ENCODE results near the gene SCCPDH. TPM values are rescaled to one million over a fixed set of nuclear protein-coding genes. Genes with fewer than 3 reads are reported as not detected.
A peak's percentile ranks its signal among the peaks of the same experiment; 100 is the strongest.

The SCCPDH gene
- total RNA-seq, 1 donor: 55.1 TPM

DNA sequence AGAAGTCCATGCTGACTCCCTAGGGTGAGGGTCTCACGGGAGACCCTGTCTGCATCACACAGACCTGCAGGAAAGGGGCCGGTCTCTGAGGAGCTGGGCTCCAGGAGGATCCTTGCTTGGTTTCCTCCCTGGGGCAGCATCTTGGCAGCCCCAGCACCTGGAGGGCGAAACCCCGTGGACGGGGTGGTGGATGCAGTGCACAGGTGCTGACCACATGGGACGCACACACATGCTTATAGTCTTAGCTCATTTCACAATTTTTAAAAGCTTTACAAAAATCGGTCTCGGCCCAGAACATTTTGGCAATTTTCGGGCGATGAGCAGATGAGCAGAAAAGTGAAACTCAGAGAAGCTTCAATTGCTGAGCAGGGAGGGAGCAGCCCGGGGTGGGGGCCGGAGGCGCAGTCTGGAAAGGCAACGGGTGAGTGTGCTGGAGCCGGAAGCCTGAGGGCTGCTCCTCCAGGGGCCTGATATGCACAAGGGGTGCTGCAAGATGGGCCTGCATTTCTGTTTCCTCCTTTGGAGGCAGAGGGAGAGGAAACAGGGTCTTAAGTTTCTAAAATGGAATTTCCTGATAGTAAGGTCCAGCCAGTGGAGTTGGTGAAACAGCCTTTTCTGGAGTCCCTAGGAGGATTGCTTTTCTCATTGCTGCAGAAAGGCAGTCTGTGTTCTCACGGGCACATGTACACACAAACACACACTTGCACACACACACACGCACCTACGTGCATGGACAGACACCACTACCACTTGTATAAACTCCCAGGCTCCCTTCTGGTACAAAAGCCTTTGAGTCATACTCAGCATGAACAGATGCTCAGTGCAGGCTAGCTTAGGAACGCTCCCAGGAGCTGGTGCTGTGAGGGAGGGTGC, 60.6 kb downstream of the SCCPDH start:
- peak overlapping the region; percentile 10 for H3K4me3 ChIP-seq (ENCODE audit: low read depth, low read length)
- DNase-seq (ENCODE audit: low read depth): peak; percentile 57

DNA sequence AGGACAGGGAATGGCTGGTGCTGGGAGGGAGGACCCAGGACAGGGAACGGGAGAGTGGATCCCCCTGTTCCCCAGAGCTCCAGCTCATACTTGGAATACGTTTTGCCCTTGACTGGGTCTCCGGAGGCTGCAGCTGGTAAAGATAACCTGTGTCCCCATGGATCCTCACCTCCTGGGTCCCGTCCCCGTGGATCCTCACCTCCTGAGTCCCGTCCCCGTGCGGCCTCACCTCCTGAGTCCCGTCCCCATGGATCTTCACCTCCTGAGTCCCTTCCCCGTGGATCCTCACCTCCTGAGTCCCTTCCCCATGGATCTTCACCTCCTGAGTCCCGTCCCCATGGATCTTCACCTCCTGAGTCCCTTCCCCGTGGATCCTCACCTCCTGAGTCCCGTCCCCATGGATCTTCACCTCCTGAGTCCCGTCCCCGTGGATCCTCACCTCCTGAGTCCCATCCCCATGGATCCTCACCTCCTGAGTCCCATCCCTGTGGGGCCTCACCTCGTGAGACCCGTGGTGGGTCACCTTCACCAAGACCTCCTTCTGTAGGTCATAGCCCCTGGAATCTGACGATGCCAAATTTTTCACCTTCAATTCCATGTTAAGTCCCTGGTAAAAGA, 61.4 kb downstream of the SCCPDH start:
- DNase-seq (ENCODE audit: low read depth): no peak
- TF ChIP-seq, protein P1, sequence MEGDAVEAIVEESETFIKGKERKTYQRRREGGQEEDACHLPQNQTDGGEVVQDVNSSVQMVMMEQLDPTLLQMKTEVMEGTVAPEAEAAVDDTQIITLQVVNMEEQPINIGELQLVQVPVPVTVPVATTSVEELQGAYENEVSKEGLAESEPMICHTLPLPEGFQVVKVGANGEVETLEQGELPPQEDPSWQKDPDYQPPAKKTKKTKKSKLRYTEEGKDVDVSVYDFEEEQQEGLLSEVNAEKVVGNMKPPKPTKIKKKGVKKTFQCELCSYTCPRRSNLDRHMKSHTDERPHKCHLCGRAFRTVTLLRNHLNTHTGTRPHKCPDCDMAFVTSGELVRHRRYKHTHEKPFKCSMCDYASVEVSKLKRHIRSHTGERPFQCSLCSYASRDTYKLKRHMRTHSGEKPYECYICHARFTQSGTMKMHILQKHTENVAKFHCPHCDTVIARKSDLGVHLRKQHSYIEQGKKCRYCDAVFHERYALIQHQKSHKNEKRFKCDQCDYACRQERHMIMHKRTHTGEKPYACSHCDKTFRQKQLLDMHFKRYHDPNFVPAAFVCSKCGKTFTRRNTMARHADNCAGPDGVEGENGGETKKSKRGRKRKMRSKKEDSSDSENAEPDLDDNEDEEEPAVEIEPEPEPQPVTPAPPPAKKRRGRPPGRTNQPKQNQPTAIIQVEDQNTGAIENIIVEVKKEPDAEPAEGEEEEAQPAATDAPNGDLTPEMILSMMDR (IDR thresholded peaks at IDR 0.05; ENCODE audit: insufficient read depth, low read length): no peak
- no peak overlapping the region for H3K4me3 ChIP-seq (ENCODE audit: low read depth, low read length)

More for the DNA sequence above, 60.6 kb downstream of the SCCPDH start:
- TF ChIP-seq, protein P1 (IDR thresholded peaks at IDR 0.05; ENCODE audit: insufficient read depth, low read length): no peak

DNA sequence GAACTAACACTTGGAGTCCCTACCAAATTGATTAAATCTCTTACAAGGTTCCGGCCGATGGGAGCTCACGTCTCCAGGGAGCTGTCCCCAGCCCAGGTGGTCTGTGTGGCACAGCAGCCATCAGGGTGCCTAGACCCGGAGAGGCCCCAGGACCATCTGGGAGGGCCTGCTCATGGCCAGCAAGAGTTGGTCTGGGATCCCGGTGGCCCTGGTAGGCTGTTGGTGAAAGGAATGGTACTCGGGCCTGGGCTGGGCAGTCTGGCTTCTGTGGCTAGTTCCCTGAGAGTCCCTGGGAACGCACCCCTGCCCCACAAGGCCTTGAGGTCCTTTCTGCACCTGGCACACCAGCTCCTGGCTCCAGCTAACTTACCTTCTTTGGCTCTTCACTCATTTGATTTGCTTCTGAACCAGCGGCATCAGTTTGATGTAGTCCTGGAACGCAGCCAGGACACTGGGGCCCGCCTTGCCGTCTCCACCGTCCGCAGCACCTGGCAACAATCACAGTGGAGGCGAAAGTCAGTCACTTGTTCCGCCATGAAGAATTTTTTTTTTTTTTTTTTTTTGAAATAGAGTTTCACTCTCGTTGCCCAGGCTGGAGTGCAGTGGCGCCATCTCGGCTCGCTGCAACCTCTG, 62.5 kb downstream of the SCCPDH start:
- no peak overlapping the region for H3K4me3 ChIP-seq (ENCODE audit: low read depth, low read length)
- no peak for DNase-seq (ENCODE audit: low read depth)
- TF ChIP-seq, protein P1 (IDR thresholded peaks at IDR 0.05; ENCODE audit: insufficient read depth, low read length): no peak

DNA sequence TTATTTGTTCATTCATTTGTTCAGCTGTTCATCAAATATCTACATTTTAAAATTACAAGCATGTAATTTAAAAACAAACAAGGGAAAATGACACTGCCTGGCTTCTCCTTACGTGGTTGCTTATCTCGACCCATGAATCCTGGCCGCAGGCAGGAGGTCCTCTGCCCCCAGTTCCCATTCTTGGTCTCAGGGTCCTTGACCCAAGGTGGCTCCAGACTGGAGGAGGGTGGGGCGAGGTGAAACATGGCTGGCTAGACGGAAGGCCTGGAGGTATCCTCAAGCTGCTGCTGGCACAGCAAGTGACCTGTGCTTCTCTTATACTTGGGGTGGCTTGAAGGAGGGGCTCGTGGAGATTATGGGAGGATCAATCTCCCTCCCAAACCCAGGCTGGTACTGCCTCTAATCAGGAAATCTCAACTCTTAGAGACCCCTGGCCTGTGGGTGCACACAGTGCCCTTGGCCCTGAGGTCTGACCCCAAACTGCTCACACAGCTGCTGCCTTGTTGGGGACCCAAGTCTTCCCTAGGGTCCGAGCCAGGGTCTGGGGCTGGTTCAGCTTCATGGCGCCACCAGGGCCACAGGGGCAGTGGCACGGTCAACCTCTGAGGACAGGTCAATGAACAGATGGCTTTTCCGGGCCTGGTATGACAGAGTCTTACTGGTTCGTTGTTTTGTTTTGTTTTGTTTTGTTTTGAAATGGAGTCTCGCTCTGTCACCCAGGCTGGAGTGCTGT, 63.7 kb downstream of the SCCPDH start:
- no peak overlapping the region for H3K4me3 ChIP-seq (ENCODE audit: low read depth, low read length)
- TF ChIP-seq, protein P1 (IDR thresholded peaks at IDR 0.05; ENCODE audit: insufficient read depth, low read length): no peak
- DNase-seq (ENCODE audit: low read depth): no peak

DNA sequence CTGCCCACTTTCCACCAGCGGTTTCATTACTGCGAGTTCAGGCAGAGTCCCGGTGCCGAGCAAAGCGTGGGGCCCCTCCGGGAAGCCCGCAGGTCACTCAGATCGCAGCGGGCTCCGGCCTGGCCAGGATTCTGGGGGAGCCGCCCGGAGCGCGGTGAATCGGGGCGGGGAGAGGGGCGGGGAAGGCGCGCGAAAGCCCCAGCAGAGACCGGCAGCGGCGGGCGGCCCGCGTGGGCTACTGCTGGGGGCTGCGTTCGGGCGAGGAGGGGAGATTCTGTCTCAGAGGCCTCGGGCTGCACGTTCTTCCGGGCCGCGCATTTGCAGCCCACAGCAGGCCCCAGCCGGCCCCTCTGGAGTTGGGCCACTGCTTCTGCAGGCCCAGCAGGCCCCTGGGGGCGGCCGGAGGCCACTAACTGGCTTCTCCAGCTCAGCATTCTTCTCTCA, 64.7 kb downstream of the SCCPDH start:
- DNase-seq (ENCODE audit: low read depth): no peak
- no peak overlapping the region for H3K4me3 ChIP-seq (ENCODE audit: low read depth, low read length)
- TF ChIP-seq, protein P1 (IDR thresholded peaks at IDR 0.05; ENCODE audit: insufficient read depth, low read length): no peak

Measured in fibroblast of the aortic adventitia (primary cell).